SK-N-SH (cell line): Measurements from ENCODE around the gene SGSM2.

Experiments
- MXI1 ChIP-seq: IDR thresholded peaks from 2 replicates; pipeline ENCODE4 v1.6.1; 2012; ENCODE audit warnings: mild to moderate bottlenecking, low read depth, low read length, improper control_type of control experiment
- RCOR1 ChIP-seq: fragments of 150-350 bp; IDR thresholded peaks from 2 replicates; pipeline ENCODE4 v1.6.1; 2017; ENCODE audit warnings: antibody characterized with exemption, low read length
- TAF1 ChIP-seq: IDR thresholded peaks from 2 replicates; pipeline ENCODE4 v1.6.1; 2012; ENCODE audit warnings: low read depth, mild to moderate bottlenecking, low read length, moderate library complexity, borderline replicate concordance
- TF ChIP-seq, protein P1 (sequence below): IDR thresholded peaks from 2 replicates; pipeline ENCODE4 v1.6.1; 2012; ENCODE audit warnings: mild to moderate bottlenecking, low read depth, low read length, moderate library complexity
- TF ChIP-seq, protein P2 (sequence below): fragments of 200-600 bp; sonication (generic); IDR thresholded peaks from 2 replicates; pipeline ENCODE4 v1.6.1; 2017; ENCODE audit warnings: antibody characterized with exemption, mild to moderate bottlenecking, moderate library complexity

DNA sequence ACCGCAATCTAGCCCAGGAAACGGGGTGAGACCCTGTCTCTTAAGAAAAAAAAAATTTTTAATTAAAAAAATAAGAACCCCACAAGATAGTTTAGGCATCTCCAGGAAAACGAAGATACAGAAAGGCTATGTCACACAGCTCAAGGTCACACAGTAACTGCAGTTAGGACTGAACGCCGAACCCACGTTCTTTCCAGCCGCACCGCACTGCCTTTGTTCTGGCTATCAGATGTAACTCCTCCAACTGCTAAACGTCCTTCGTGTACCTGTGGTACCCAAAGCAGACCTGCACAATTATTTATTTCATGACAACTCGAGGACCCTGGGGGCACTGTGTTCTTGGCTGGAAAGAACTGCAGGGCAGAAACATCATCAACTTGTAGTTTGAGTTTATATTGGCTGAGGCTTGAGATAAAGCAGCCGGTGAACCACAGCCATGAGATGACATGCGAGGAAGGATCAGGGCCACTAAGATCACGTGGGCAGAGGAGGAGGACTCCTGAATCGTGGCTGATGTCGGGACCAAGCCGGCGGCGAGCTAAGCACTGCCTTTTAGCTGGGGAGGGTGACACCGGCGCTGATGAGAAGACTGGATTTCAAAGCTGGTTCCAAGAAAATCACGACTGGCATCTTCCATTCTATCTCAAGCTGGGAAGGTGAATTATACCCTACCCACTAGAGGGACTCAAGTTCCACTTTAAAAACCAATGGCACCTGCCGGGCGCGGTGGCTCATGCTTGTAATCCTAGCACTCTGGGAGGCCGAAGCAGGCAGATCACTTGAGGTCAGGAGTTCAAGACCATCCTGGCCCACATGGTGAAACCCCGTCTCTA is 84.2 kb downstream of the SGSM2 start:
- TF ChIP-seq, protein P1, sequence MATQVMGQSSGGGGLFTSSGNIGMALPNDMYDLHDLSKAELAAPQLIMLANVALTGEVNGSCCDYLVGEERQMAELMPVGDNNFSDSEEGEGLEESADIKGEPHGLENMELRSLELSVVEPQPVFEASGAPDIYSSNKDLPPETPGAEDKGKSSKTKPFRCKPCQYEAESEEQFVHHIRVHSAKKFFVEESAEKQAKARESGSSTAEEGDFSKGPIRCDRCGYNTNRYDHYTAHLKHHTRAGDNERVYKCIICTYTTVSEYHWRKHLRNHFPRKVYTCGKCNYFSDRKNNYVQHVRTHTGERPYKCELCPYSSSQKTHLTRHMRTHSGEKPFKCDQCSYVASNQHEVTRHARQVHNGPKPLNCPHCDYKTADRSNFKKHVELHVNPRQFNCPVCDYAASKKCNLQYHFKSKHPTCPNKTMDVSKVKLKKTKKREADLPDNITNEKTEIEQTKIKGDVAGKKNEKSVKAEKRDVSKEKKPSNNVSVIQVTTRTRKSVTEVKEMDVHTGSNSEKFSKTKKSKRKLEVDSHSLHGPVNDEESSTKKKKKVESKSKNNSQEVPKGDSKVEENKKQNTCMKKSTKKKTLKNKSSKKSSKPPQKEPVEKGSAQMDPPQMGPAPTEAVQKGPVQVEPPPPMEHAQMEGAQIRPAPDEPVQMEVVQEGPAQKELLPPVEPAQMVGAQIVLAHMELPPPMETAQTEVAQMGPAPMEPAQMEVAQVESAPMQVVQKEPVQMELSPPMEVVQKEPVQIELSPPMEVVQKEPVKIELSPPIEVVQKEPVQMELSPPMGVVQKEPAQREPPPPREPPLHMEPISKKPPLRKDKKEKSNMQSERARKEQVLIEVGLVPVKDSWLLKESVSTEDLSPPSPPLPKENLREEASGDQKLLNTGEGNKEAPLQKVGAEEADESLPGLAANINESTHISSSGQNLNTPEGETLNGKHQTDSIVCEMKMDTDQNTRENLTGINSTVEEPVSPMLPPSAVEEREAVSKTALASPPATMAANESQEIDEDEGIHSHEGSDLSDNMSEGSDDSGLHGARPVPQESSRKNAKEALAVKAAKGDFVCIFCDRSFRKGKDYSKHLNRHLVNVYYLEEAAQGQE, result no peak
- TF ChIP-seq TAF1, result no peak
- no peak for TF ChIP-seq MXI1
- TF ChIP-seq, protein P2, sequence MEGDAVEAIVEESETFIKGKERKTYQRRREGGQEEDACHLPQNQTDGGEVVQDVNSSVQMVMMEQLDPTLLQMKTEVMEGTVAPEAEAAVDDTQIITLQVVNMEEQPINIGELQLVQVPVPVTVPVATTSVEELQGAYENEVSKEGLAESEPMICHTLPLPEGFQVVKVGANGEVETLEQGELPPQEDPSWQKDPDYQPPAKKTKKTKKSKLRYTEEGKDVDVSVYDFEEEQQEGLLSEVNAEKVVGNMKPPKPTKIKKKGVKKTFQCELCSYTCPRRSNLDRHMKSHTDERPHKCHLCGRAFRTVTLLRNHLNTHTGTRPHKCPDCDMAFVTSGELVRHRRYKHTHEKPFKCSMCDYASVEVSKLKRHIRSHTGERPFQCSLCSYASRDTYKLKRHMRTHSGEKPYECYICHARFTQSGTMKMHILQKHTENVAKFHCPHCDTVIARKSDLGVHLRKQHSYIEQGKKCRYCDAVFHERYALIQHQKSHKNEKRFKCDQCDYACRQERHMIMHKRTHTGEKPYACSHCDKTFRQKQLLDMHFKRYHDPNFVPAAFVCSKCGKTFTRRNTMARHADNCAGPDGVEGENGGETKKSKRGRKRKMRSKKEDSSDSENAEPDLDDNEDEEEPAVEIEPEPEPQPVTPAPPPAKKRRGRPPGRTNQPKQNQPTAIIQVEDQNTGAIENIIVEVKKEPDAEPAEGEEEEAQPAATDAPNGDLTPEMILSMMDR, result peak; percentile 17; the same call in 1 of the 2 replicates
- no peak for TF ChIP-seq RCOR1
